ENCODE measurements around the gene OSBPL10.
A peak's percentile ranks its signal among the peaks of the same experiment; 100 is the strongest.

Gene OSBPL10

GRCh38 chr3:31661286-31661685 lies 319.8 kb downstream of the OSBPL10 start:
- peaks cover 10% of the 10 kb centered on the region for H3K9me3 ChIP-seq (ENCODE audit: control insufficient read depth, low read length)
- no peaks in the 10 kb centered on the region for H3K4me1 ChIP-seq (ENCODE audit: control insufficient read depth, insufficient read depth, low read depth, low read length)
- H4K8ac ChIP-seq (ENCODE audit: low read length) = no peak overlapping the region
- H2BK12ac ChIP-seq (ENCODE audit: low read length in 2 of 2) = no peak overlapping the region
- no peak overlapping the region for H3K4ac ChIP-seq (ENCODE audit: low read depth in 1 of 2, low read length in 2 of 2)
- 94% methylated on average over 2 of the region's 5 CpGs for WGBS
- H3K23ac ChIP-seq (ENCODE audit: low read length in 2 of 2) = no peak overlapping the region
- H3K18ac ChIP-seq (ENCODE audit: low read depth in 1 of 2, low read length in 2 of 2) = no peak overlapping the region
- no peak overlapping the region for H2AK5ac ChIP-seq (ENCODE audit: low read length, severe bottlenecking)
- H3K4me2 ChIP-seq (ENCODE audit: low read length, poor library complexity, severe bottlenecking) = no peak overlapping the region
- no peak overlapping the region for H2BK120ac ChIP-seq (ENCODE audit: low read depth, low read length)
- H2AFZ ChIP-seq (ENCODE audit: low read depth, low read length) = no peak overlapping the region
- H3K36me3 ChIP-seq (ENCODE audit: control insufficient read depth in 1 of 2, insufficient read depth in 2 of 2, low read depth in 1 of 2, low read length in 2 of 2) = peaks cover 0 to 26% of the 10 kb centered on the region in 2 experiments
- no peak overlapping the region for H3K9ac ChIP-seq (ENCODE audit: low read length)
- no peak overlapping the region for H3K27ac ChIP-seq (ENCODE audit: low read length, poor library complexity, severe bottlenecking)
- no peak overlapping the region for H2BK15ac ChIP-seq (ENCODE audit: low read depth, poor library complexity, severe bottlenecking)
- no peak for DNase-seq
- H3K27me3 ChIP-seq (ENCODE audit: control insufficient read depth in 1 of 2, insufficient read depth in 1 of 2, low read length in 2 of 2) = no peaks in the 10 kb centered on the region
- H4K91ac ChIP-seq (ENCODE audit: low read length) = no peak overlapping the region
- no peak overlapping the region for H3K4me3 ChIP-seq (ENCODE audit: insufficient read depth in 1 of 2, low read depth in 1 of 2, low read length in 2 of 2)
- no peak overlapping the region for H3K14ac ChIP-seq (ENCODE audit: low read length in 2 of 2)
- H2BK5ac ChIP-seq (ENCODE audit: low read depth, low read length, poor library complexity, severe bottlenecking) = no peak overlapping the region
- H3K79me1 ChIP-seq (replicated peaks; ENCODE audit: low read length, poor library complexity, severe bottlenecking) = no peaks in the 10 kb centered on the region

- H4K91ac ChIP-seq (ENCODE audit: low read length) = no peak overlapping the region
- H2AK5ac ChIP-seq (ENCODE audit: low read length, severe bottlenecking) = no peak overlapping the region
- H3K4me3 ChIP-seq (ENCODE audit: insufficient read depth in 1 of 2, low read depth in 1 of 2, low read length in 2 of 2) = no peak overlapping the region
- H2BK5ac ChIP-seq (ENCODE audit: low read depth, low read length, poor library complexity, severe bottlenecking) = no peak overlapping the region
- H2AFZ ChIP-seq (ENCODE audit: low read depth, low read length) = no peak overlapping the region
- H3K27ac ChIP-seq (ENCODE audit: low read length, poor library complexity, severe bottlenecking) = no peak overlapping the region
- H3K14ac ChIP-seq (ENCODE audit: low read length in 2 of 2) = no peak overlapping the region
- no peak overlapping the region for H2BK120ac ChIP-seq (ENCODE audit: low read depth, low read length)
- DNase-seq = no peak
- peaks cover 0 to 13% of the 10 kb centered on the region in 2 experiments for H3K36me3 ChIP-seq (ENCODE audit: control insufficient read depth in 1 of 2, insufficient read depth in 2 of 2, low read depth in 1 of 2, low read length in 2 of 2)
- H3K4me1 ChIP-seq (ENCODE audit: control insufficient read depth, insufficient read depth, low read depth, low read length) = no peaks in the 10 kb centered on the region
- H3K23ac ChIP-seq (ENCODE audit: low read length in 2 of 2) = no peak overlapping the region
- no peak overlapping the region for H4K8ac ChIP-seq (ENCODE audit: low read length)
- H2BK12ac ChIP-seq (ENCODE audit: low read length in 2 of 2) = no peak overlapping the region
- no peak overlapping the region for H3K9ac ChIP-seq (ENCODE audit: low read length)
- H3K27me3 ChIP-seq (ENCODE audit: control insufficient read depth in 1 of 2, insufficient read depth in 1 of 2, low read length in 2 of 2) = no peaks in the 10 kb centered on the region
- no peaks in the 10 kb centered on the region for H3K79me1 ChIP-seq (replicated peaks; ENCODE audit: low read length, poor library complexity, severe bottlenecking)
- no peak overlapping the region for H3K18ac ChIP-seq (ENCODE audit: low read depth in 1 of 2, low read length in 2 of 2)
- H3K4ac ChIP-seq (ENCODE audit: low read depth in 1 of 2, low read length in 2 of 2) = no peak overlapping the region
- H3K4me2 ChIP-seq (ENCODE audit: low read length, poor library complexity, severe bottlenecking) = no peak overlapping the region
- H2BK15ac ChIP-seq (ENCODE audit: low read depth, poor library complexity, severe bottlenecking) = no peak overlapping the region
- H3K9me3 ChIP-seq (ENCODE audit: control insufficient read depth, low read length) = peaks cover 29% of the 10 kb centered on the region
Observed at GRCh38 chr3:31659246-31659645, 321.8 kb downstream of the OSBPL10 start.

GRCh38 chr3:31654998-31655397 lies 326.1 kb downstream of the OSBPL10 start:
- Histone ChIP-seq H3K23ac (ENCODE audit: low read length in 2 of 2) (no peak overlapping the region), H3K79me1 (replicated peaks; ENCODE audit: low read length, poor library complexity, severe bottlenecking) (no peaks in the 10 kb centered on the region), H3K14ac (ENCODE audit: low read length in 2 of 2) (no peak overlapping the region), H3K9me3 (ENCODE audit: control insufficient read depth, low read length) (peaks cover 68% of the 10 kb centered on the region), H3K27ac (ENCODE audit: low read length, poor library complexity, severe bottlenecking) (no peak overlapping the region), H2AK5ac (ENCODE audit: low read length, severe bottlenecking) (no peak overlapping the region), H3K36me3 (ENCODE audit: control insufficient read depth in 1 of 2, insufficient read depth in 2 of 2, low read depth in 1 of 2, low read length in 2 of 2) (peaks cover 0 to 6% of the 10 kb centered on the region in 2 experiments), H3K27me3 (ENCODE audit: control insufficient read depth in 1 of 2, insufficient read depth in 1 of 2, low read length in 2 of 2) (no peaks in the 10 kb centered on the region), H3K4me2 (ENCODE audit: low read length, poor library complexity, severe bottlenecking) (no peak overlapping the region), H3K18ac (ENCODE audit: low read depth in 1 of 2, low read length in 2 of 2) (no peak overlapping the region), H2BK120ac (ENCODE audit: low read depth, low read length) (no peak overlapping the region), H3K4ac (ENCODE audit: low read depth in 1 of 2, low read length in 2 of 2) (no peak overlapping the region), H3K4me3 (ENCODE audit: insufficient read depth in 1 of 2, low read depth in 1 of 2, low read length in 2 of 2) (peak overlapping the region in 1 of 2 experiments; percentile 13), H4K91ac (ENCODE audit: low read length) (no peak overlapping the region), H2AFZ (ENCODE audit: low read depth, low read length) (no peak overlapping the region), H2BK15ac (ENCODE audit: low read depth, poor library complexity, severe bottlenecking) (no peak overlapping the region), H2BK5ac (ENCODE audit: low read depth, low read length, poor library complexity, severe bottlenecking) (no peak overlapping the region), H3K4me1 (ENCODE audit: control insufficient read depth, insufficient read depth, low read depth, low read length) (no peaks in the 10 kb centered on the region), H4K8ac (ENCODE audit: low read length) (no peak overlapping the region), H2BK12ac (ENCODE audit: low read length in 2 of 2) (no peak overlapping the region), H3K9ac (ENCODE audit: low read length) (no peak overlapping the region)
- DNase-seq = no peak

GRCh38 chr3:31653464-31653863 lies 327.6 kb downstream of the OSBPL10 start:
- Histone ChIP-seq H3K14ac (ENCODE audit: low read length in 2 of 2) (no peak overlapping the region), H3K9ac (ENCODE audit: low read length) (no peak overlapping the region)
- WGBS = 92% methylated on average over 1 of the region's 1 CpG

More at GRCh38 chr3:31653464-31653863, 327.6 kb downstream of the OSBPL10 start:
- H4K91ac ChIP-seq (ENCODE audit: low read length) = no peak overlapping the region
- peak overlapping the region in 1 of 2 experiments; percentile 41 for H3K4me3 ChIP-seq (ENCODE audit: insufficient read depth in 1 of 2, low read depth in 1 of 2, low read length in 2 of 2)
- H3K27ac ChIP-seq (ENCODE audit: low read length, poor library complexity, severe bottlenecking) = no peak overlapping the region
- no peaks in the 10 kb centered on the region for H3K4me1 ChIP-seq (ENCODE audit: control insufficient read depth, insufficient read depth, low read depth, low read length)
- no peak overlapping the region for H3K18ac ChIP-seq (ENCODE audit: low read depth in 1 of 2, low read length in 2 of 2)
- no peak overlapping the region for H3K23ac ChIP-seq (ENCODE audit: low read length in 2 of 2)
- H3K36me3 ChIP-seq (ENCODE audit: control insufficient read depth in 1 of 2, insufficient read depth in 2 of 2, low read depth in 1 of 2, low read length in 2 of 2) = peaks cover 7 to 10% of the 10 kb centered on the region in 2 experiments
- H3K4me2 ChIP-seq (ENCODE audit: low read length, poor library complexity, severe bottlenecking) = no peak overlapping the region
- no peak overlapping the region for H3K4ac ChIP-seq (ENCODE audit: low read depth in 1 of 2, low read length in 2 of 2)
- H2AFZ ChIP-seq (ENCODE audit: low read depth, low read length) = no peak overlapping the region
- no peak overlapping the region for H2AK5ac ChIP-seq (ENCODE audit: low read length, severe bottlenecking)
- DNase-seq = no peak
- H4K8ac ChIP-seq (ENCODE audit: low read length) = no peak overlapping the region
- no peak overlapping the region for H2BK5ac ChIP-seq (ENCODE audit: low read depth, low read length, poor library complexity, severe bottlenecking)
- H3K9me3 ChIP-seq (ENCODE audit: control insufficient read depth, low read length) = peaks cover 84% of the 10 kb centered on the region
- no peak overlapping the region for H2BK15ac ChIP-seq (ENCODE audit: low read depth, poor library complexity, severe bottlenecking)
- H2BK120ac ChIP-seq (ENCODE audit: low read depth, low read length) = no peak overlapping the region
- H3K27me3 ChIP-seq (ENCODE audit: control insufficient read depth in 1 of 2, insufficient read depth in 1 of 2, low read length in 2 of 2) = no peaks in the 10 kb centered on the region
- H3K79me1 ChIP-seq (replicated peaks; ENCODE audit: low read length, poor library complexity, severe bottlenecking) = no peaks in the 10 kb centered on the region
- no peak overlapping the region for H2BK12ac ChIP-seq (ENCODE audit: low read length in 2 of 2)
